Activated naive CD4-positive, alpha-beta T cell treated with anti-CD3 and anti-CD28 coated beads, Interleukin-2, amount 50 U/mL, for 72 hours (primary cell): ENCODE measurements around the gene VWA1. TPM values are rescaled to one million over a fixed set of nuclear protein-coding genes. Genes with fewer than 3 reads are reported as not detected.
"Not testable (repeated sequence)": the region's sequence is repeated elsewhere in the genome, so short reads cannot be mapped to it uniquely, and the experiment has no call there.

Experiments
- ATAC-seq, 2 donors: fragments of 150-1000 bp; cut with Tn5 transposase; 2 replicates each; pipeline ENCODE4 v1.10.0; 2021; ENCODE audit warnings: mild to moderate bottlenecking in 2 of 2, moderate library complexity in 2 of 2
- DNase-seq, 2 donors: peaks; one replicate each; pipeline ENCODE4 v3.0.0; 2021 to 2022; ENCODE audit warnings: low spot score in 2 of 2
- H3K27ac Mint-ChIP-seq, 2 donors: one replicate each; pipeline ENCODE4 v1.8.0; 2022; ENCODE audit warnings: mild to moderate bottlenecking in 2 of 2, mixed read lengths in 2 of 2
- H3K36me3 Mint-ChIP-seq, 2 donors: one replicate each; pipeline ENCODE4 v1.8.0; 2022; ENCODE audit warnings: mixed read lengths in 2 of 2
- H3K9me3 Mint-ChIP-seq, 2 donors: one replicate each; pipeline ENCODE4 v1.8.0; 2022; ENCODE audit warnings: mixed read lengths in 2 of 2
- total RNA-seq, 2 donors: library from RNA; stranded (reverse); gene quantifications; one replicate each; pipeline ENCODE4 v1.2.3, GENCODE V29; 2022

Gene VWA1
- total RNA-seq, 2 donors from 2014 or later = 0.59 to 6.9 TPM

DNA sequence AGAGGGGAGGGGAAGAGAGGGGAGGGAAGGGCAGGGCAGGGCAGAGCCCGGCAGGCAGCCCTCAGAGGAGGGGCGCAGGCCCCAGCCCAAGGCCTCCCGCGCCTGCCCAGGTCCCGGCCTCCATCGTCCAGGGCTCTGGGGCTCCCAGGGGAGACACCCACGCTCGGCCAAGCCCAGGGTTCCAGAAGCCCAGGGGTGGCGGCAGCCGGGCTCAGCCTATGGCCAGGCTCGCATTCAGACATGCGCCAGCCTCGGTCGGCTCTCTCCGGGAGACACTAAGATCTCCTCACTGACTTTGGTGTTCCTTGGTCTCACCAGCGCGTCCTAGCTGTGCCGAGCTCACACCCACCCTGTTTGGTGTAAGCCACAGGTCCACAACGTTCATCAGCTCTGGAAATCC, 7.3 kb upstream of the VWA1 start:
- H3K9me3 Mint-ChIP-seq = no peaks in the 10 kb centered on the region
- DNase-seq (no peak), ATAC-seq (no peak)
- no peak overlapping the region for H3K27ac Mint-ChIP-seq
- no peaks in the 10 kb centered on the region for H3K36me3 Mint-ChIP-seq

DNA sequence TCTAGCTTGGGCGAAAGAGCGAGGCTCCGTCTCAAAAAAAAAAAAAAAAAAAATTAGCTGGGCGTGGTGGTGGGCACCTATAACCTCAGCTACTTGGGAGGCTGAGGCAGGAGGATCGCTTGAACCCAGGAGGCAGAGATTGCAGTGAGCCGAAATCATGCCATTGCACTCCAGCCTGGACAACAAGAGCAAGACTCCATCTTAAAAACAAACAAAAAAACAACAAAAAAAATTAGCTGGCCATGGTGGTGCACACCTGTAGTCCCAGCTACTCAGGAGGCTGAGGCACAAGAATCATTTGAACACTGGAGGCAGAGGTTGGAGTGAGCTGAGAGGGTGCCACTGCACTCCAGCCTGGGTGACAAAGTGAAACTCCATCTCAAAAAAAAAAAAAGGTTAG, 6.5 kb upstream of the VWA1 start:
- H3K36me3 Mint-ChIP-seq, DNase-seq, H3K9me3 Mint-ChIP-seq, ATAC-seq, H3K27ac Mint-ChIP-seq: not testable (repeated sequence)

DNA sequence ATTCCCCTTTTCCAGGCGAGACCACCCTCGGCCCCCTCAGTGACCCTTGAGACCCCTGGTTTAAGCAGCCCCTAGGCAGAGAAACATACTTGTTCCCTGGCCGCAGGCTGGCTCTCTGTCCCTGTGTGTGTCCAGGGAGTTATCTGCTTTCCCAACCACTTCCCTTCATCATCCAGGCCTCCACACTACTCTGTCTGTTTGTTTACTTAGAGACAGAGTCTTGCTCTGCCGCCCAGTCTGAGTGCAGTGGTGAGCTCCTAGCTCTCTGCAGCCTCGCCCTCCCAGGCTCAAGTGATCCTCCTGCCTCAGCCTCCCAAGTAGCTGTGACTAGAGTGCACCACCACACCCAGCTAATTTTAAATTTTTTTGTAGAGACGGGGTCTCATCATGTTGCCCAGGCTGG, 5.8 kb upstream of the VWA1 start:
- ATAC-seq = no peak
- DNase-seq = no peak
- Mint-ChIP-seq H3K27ac (no peak overlapping the region), H3K36me3 (no peaks in the 10 kb centered on the region), H3K9me3 (no peaks in the 10 kb centered on the region)

- ATAC-seq = no peak
- Mint-ChIP-seq H3K27ac (no peak overlapping the region), H3K9me3 (no peaks in the 10 kb centered on the region), H3K36me3 (no peaks in the 10 kb centered on the region)
- no peak for DNase-seq
These were observed 5.1 kb upstream of the VWA1 start for GRCh38 chr1:1430114-1430982.

GRCh38 chr1:1430992-1431844, 4.3 kb upstream of the VWA1 start:
- Mint-ChIP-seq H3K36me3 (no peaks in the 10 kb centered on the region), H3K27ac (no peak overlapping the region), H3K9me3 (no peaks in the 10 kb centered on the region)
- ATAC-seq (no peak), DNase-seq (no peak)

DNA sequence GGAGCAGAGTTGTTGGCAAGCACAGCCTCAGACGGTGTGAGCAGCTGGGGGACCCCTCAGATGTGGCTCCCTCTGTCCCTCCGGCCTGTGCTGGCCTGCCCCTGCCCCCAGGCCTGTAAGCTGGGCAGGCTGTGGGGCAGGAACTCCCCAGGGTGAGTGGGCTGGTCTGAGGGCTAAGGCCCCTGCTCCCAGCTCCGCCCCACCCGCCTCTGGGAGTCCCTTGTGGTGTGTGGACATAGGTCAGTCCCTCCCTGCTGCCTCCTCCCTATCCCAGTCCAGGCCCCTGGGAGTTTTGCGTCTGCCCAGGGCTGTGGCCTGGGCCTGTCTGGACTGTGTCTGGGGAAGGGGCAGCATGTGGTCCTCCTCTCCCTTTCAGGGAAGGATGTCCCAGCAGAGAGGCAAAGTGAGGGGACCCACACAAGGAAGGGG, 3.6 kb upstream of the VWA1 start:
- no peak overlapping the region for H3K27ac Mint-ChIP-seq
- H3K9me3 Mint-ChIP-seq = no peaks in the 10 kb centered on the region
- DNase-seq = no peak
- H3K36me3 Mint-ChIP-seq = no peaks in the 10 kb centered on the region
- no peak for ATAC-seq

GRCh38 chr1:1432274-1432950, 3.1 kb upstream of the VWA1 start:
- H3K27ac Mint-ChIP-seq = no peak overlapping the region
- no peaks in the 10 kb centered on the region for H3K36me3 Mint-ChIP-seq
- DNase-seq (no peak), ATAC-seq (no peak)
- no peaks in the 10 kb centered on the region for H3K9me3 Mint-ChIP-seq

DNA sequence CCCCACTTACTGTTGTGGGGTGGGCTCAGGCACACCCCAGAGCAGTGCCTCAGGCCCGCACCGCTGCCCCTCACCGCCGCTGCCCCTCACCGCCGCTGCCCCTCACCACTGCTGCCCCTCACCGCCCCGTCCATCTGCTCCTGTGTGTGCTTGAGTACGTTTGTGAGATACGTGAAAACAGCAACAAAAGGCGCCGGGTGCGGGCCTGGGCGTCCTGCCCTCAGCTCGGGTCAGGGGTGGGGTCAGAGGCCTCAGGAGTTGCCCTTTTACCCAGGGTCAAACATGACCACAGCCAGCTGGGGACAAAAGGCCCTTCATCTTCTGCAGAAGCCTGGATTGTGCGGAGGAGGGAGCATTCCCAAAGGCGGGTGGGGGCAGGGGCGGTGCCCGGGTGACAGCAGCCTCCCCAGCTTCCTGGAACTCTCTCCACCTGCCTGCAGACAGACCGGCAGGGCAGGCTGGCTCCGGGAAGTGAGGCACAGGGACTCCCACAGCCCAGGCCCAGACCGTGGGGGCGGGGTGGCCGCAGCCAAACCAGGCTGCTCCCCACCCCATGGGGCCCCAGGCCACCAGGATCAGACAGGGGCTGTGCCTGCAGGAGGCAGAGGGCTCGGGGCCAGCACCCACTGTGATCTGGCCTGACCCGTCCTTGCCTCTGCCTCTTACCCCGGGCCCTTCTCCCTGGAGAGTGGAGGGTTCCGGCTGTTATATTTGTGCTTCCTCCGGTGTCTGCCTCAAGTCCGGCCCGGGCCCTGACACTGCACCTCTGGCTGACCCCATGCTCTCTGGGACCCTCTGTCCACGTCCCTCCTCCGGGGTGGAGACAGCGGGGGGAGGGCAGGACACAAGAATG, 2.3 kb upstream of the VWA1 start:
- H3K27ac Mint-ChIP-seq = no peak overlapping the region

DNA sequence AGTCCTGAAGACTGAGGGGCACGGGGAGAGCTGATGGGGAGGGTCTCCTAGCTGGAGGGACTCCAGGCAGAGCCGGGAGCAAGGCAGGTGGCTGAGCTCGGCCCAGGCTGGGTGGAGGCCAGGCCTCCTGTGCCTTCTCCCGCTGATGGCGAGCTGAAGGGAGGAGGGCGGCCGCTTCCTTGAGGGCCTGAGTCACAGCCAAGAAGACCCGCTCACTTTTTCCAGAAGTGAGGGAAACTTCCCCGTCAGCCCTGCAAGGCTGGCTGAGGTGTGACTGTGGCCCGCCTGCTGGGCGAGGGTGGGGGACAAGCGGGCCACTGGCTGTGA, 1.7 kb upstream of the VWA1 start:
- Mint-ChIP-seq H3K27ac (no peak overlapping the region), H3K36me3 (no peaks in the 10 kb centered on the region), H3K9me3 (no peaks in the 10 kb centered on the region)
- peak in 1 of 2 donors; percentile 56 for DNase-seq
- ATAC-seq = peak; percentile 75 to 89

More for the DNA sequence above, 2.3 kb upstream of the VWA1 start:
- no peaks in the 10 kb centered on the region for H3K9me3 Mint-ChIP-seq
- no peaks in the 10 kb centered on the region for H3K36me3 Mint-ChIP-seq
- no peak for DNase-seq
- ATAC-seq = peak in 1 of 2 donors; percentile 18

GRCh38 chr1:1434131-1434823, 1.2 kb upstream of the VWA1 start:
- no peak overlapping the region for H3K27ac Mint-ChIP-seq
- ATAC-seq = peak; percentile 4 to 8
- H3K36me3 Mint-ChIP-seq = no peaks in the 10 kb centered on the region
- DNase-seq = no peak
- H3K9me3 Mint-ChIP-seq = no peaks in the 10 kb centered on the region

- Mint-ChIP-seq H3K9me3 (no peaks in the 10 kb centered on the region), H3K36me3 (no peaks in the 10 kb centered on the region), H3K27ac (no peak overlapping the region)
- ATAC-seq (no peak), DNase-seq (no peak)
These were observed 725 bp upstream of the VWA1 start for GRCh38 chr1:1434824-1435105.

GRCh38 chr1:1435911-1436629, 580 bp downstream of the VWA1 start:
- no peak overlapping the region for H3K27ac Mint-ChIP-seq
- ATAC-seq = no peak

GRCh38 chr1:1436630-1437032, 1.1 kb downstream of the VWA1 start:
- Mint-ChIP-seq H3K27ac (no peak overlapping the region), H3K9me3 (no peaks in the 10 kb centered on the region), H3K36me3 (no peaks in the 10 kb centered on the region)
- DNase-seq (no peak), ATAC-seq (no peak)

More at GRCh38 chr1:1435911-1436629, 580 bp downstream of the VWA1 start:
- Mint-ChIP-seq H3K9me3 (no peaks in the 10 kb centered on the region), H3K36me3 (no peaks in the 10 kb centered on the region)
- no peak for DNase-seq

DNA sequence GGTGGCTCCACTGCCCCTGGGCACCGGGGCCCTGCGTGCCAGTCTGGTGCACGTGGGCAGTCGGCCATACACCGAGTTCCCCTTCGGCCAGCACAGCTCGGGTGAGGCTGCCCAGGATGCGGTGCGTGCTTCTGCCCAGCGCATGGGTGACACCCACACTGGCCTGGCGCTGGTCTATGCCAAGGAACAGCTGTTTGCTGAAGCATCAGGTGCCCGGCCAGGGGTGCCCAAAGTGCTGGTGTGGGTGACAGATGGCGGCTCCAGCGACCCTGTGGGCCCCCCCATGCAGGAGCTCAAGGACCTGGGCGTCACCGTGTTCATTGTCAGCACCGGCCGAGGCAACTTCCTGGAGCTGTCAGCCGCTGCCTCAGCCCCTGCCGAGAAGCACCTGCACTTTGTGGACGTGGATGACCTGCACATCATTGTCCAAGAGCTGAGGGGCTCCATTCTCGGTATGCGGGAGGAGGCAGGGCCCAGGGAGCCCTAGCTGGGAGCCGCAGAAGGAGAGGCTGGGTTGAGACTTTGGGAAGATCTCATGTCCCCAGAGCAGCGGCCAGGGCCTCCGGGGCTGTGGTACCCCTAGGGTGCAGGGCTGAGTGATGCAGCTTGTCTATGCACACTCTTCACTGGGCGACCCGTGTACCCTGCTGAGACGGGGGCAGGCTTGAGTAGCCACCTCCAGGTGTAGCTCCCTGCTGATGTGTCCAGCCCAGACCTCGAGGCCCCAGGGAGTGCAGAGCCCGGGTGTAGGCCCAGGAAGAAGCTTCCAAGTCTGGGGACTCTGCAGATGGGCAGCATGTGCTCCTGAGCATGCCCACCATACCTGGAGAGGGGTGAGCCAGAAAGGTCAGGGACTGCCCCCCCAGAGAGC, 1.8 kb downstream of the VWA1 start:
- DNase-seq = no peak
- no peaks in the 10 kb centered on the region for H3K36me3 Mint-ChIP-seq
- H3K9me3 Mint-ChIP-seq = no peaks in the 10 kb centered on the region
- H3K27ac Mint-ChIP-seq = no peak overlapping the region
- ATAC-seq = no peak
